Measurements from ENCODE around the gene CIB1. TPM values are rescaled to one million over a fixed set of nuclear protein-coding genes. Genes with fewer than 3 reads are reported as not detected.

The CIB1 gene
- 20.0 and 41.6 TPM in 2 replicates for total RNA-seq

DNA sequence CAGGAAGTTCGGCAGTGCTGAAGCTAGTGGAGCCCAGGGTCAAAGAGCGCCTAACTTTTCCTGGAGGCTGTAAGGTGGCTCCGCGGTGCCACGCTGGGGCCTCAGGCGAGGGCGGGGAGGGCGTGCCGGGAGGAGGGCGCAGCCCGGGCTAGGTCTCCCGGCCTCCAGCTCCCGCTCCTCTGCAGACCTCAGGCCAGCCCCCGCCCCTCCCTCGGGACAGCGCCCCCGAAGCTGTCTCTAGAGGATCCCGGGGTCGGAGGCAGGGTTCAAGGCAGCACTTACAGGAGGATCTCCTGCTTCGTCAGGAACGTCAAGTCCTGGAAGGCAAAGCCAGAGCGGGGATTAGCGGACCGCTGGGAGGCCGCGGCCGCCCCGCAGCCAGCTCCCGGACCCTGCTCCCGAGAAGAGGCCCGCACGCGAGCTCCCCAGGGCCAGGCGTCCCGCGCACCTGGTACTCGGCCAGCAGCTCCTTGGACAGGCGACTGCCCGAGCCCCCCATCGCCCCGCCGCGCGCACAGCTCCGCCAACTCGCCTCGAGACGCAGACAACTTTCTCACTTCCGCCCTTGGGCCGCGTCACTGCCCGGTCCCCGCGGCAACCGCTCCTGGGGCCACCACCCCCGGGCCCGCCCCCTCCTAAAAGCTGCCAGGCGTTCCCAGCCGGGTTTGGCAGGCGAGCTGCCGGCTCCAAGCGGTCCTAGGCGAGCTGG is at the start of gene CIB1:
Gene CIB1 (minus strand): TSS at position 555 of the 709 bp plus-strand sequence. CDS start 56 bp downstream, at position 499.

DNA sequence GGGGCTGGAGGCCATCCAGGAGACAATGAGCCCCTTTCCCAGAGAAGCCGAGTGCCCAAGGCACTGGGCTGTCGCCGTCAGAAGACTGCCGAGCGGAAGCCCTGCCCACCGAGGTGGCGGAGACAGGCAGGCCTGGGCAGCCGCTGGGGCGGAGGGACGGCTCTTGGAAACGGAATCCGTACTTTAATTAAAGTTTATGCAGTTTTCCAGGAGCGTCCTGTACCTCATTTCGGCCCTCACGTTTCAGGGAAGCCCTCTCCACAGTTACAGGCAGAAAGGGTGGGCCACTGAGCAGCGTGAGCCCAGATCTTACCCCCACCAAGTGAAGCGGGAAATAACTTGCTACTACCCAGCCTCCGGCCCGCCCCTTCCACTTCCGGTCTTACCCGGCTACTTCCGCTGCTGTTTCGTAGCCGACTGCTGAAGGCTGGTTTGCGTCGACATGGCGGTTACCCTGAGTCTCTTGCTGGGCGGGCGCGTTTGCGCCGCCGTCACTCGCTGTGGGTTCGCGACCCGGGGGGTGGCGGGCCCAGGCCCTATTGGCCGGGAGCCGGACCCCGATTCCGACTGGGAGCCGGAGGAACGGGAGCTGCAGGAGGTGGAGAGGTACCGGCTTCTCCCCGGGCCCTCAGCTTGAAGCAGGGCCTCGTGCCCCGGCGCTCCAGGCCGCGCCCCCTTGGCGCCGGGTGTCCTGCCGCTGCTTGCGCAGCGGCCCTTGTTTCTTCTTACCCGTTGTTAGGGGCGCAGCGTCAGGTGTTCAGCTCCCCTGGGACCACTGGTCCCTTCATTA is 31.7 kb upstream of the CIB1 start, which contains the start of gene NGRN:
Gene NGRN (plus strand): TSS at position 402 of the 790 bp plus-strand sequence. CDS start 41 bp downstream, at position 443.

DNA sequence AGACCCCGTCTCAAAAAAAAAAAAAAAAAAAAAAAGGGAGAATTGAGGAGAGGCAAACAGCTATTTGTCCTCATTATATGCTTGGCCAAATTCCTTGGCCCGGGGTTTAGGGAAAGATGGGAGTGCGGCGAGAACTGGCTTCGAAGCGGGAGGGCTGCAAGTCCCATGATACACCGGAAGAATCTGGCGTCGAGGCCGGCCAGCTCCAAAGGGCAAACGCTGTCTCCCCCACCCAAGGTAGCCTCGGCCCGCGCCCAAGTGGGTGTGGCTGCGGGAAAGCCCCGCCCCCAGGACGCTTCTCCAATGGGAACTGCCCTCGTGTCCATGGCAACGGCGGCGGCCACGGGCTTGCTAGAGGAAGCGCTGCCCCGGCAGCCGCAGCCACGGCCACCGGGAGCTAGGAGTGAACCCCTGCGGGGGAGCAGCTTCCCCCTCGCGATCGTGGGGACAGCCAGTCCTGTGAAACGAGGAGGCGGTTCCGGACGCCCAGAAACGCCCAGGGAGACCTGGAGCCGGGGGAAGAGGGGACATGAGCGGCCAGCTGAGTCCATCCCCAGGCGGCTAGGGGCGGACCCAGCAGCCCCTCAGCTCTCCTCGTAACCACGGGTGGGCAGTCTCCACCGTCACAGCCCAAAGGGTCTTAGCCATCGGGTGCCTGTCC is 15.6 kb upstream of the CIB1 start, which contains the start of gene TTLL13:
Gene TTLL13 (plus strand): TSS at position 354 of the 661 bp plus-strand sequence. CDS start 1,075 bp downstream, outside the sequence.

DNA sequence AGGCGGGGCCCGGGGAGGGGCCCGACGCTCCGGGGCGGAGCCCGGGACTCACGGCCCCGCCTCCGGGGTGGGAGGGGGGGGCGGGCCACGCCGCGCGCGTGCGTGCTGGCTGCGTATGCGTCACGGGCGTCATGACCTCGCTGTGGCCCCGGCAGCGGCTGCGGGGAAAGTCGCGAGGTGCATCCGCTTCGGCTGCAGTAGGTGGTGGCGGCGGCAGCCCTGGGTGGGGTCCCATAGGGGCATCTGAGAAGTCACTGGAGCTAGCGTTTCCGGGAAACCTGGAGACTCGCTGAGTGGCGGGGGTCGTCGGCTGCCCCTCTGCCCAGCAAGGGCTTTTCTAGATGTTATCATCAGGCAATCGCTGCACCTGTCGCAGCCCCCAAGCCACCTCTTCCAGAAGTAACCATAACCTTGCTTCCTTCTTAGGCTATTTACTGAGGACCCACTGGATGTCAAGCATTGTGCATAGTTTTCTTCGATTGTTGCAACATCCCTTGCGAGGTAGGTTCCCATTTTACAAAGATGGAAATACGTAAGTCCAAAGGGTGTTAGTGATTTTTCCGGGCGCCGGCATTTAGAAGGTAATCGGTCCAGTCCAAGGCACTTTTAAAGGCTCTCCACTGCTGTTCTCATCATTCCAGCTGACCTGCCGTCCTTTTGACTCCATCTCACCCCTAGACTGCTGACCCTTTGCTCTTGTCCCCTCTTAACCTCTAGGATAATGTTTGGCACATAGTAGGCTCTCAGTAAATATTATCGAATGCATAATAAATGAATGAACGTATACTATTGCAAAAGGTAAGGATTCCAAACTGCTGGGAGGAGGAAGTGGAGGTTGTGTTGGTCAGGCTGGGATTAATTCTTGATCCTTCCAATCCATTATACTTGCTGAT is 601 bp upstream of the CIB1 start, which contains the start of gene GDPGP1:
Gene GDPGP1 (plus strand): TSS at position 114 of the 893 bp plus-strand sequence. CDS start 6,700 bp downstream, outside the sequence.

DNA sequence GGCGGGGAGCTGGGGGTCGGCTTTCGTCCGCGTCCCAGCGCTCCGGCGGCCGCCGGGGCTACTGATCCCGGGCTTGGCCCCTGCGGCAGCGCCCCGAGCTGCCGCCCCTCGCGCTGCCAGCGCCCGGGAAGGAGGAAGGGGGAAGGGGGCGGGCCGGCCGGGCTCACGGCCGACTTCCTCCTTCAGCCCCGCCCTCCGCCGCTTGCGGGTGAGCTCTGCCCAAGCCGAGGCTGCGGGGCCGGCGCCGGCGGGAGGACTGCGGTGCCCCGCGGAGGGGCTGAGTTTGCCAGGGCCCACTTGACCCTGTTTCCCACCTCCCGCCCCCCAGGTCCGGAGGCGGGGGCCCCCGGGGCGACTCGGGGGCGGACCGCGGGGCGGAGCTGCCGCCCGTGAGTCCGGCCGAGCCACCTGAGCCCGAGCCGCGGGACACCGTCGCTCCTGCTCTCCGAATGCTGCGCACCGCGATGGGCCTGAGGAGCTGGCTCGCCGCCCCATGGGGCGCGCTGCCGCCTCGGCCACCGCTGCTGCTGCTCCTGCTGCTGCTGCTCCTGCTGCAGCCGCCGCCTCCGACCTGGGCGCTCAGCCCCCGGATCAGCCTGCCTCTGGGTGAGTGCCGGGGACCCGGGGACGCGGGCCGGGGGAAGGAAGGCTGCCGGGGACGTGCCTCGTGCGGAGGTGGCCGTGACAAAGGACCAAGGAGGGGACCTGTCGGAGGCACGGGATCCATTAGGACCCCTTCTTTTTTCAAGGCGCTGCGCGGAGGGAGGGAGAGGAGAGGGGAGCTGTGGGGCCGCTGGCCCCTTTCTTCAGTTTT is 32.4 kb downstream of the CIB1 start, which contains the start of gene SEMA4B:
Gene SEMA4B (plus strand): TSS at position 201 of the 814 bp plus-strand sequence. CDS start 249 bp downstream, at position 450.

Other genes starting within 250 kb of the CIB1 start
- 4.2 and 15.1 TPM in 2 replicates for gene ZNF710, start 232.6 kb downstream of the CIB1 start, total RNA-seq
- 68.2 and 100 TPM in 2 replicates for gene IDH2, start 131.5 kb downstream of the CIB1 start, total RNA-seq
- 17.8 and 46.1 TPM in 2 replicates for gene SEMA4B, start 32.6 kb downstream of the CIB1 start, total RNA-seq
- gene GDPGP1, start 268 bp upstream of the CIB1 start, total RNA-seq, result 1.0 and 5.8 TPM in 2 replicates
- gene TTLL13, start 15.6 kb upstream of the CIB1 start, total RNA-seq, result 0.08 TPM in 1 of 2 replicates, not detected in the other
- gene NGRN, start 31.7 kb upstream of the CIB1 start, total RNA-seq, result 41.3 and 78.0 TPM in 2 replicates
- gene ZNF774, start 118.3 kb upstream of the CIB1 start, total RNA-seq, result 0.16 and 0.91 TPM in 2 replicates
- 83.2 and 138 TPM in 2 replicates for gene IQGAP1, start 154.3 kb upstream of the CIB1 start, total RNA-seq